GM23338 (cell line): ENCODE measurements around the gene VRK1.
A peak's percentile ranks its signal among the peaks of the same experiment; 100 is the strongest.

Experiments
- CTCF ChIP-seq, 2 experiments: fragments of 200-600 bp in 1 of 2; sonication (generic) in 1 of 2; conservative IDR thresholded peaks; 2 replicates each; pipeline versions ENCODE4 v1.5.1 to v1.6.1; 2016 to 2017; ENCODE audit warnings: antibody characterized with exemption in 2 of 2, low read depth in 2 of 2, mild to moderate bottlenecking in 2 of 2, moderate library complexity in 1 of 2
- EZH2 ChIP-seq: fragments of 200-600 bp; sonication (generic); IDR thresholded peaks from one replicate; pipeline ENCODE4 v1.8.0; 2017; ENCODE audit warnings: antibody characterized with exemption, mild to moderate bottlenecking, low read depth; ENCODE audit not compliant: unreplicated experiment
- NANOG ChIP-seq: IDR thresholded peaks from 2 replicates; pipeline ENCODE4 v1.6.1; 2016; ENCODE audit warnings: antibody characterized with exemption, borderline replicate concordance
- POLR2AphosphoS5 ChIP-seq: IDR thresholded peaks from 2 replicates; pipeline ENCODE4 v1.6.1; 2016; ENCODE audit warnings: antibody characterized with exemption, low read depth
- ZNF462 ChIP-seq: fragments of 250-450 bp; sonication (Bioruptor Pico); IDR thresholded peaks from 2 replicates; pipeline ENCODE4 v1.5.0; 2020; ENCODE audit warnings: mild to moderate bottlenecking, moderate library complexity

DNA sequence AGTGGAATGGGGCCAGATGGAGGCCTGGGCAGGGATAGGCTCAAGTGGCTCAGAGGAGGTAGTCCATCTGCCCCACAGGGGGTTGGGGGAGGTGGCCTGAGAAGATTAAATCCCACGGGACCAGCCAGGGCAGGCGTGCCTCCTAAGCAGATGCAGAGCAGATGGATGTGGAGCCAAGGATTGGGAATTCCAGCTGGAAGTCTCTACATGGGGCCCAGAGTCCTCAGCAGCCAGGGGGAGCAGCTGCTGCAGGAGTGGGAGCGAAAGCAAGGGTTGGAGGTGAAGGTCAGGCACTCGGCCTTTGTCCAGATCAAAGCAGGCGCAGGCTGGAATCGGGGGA lies 42.4 kb upstream of the VRK1 start:
- peak; percentile 32 to 67 for TF ChIP-seq CTCF (conservative IDR thresholded peaks at IDR 0.05; ENCODE audit: low read depth in 2 of 2)
- no peak for TF ChIP-seq NANOG
- no peak for TF ChIP-seq ZNF462 (CRISPR knock-in tag)
- TF ChIP-seq EZH2 = no peak
- TF ChIP-seq POLR2AphosphoS5 = no peak
